ENCODE results near the gene ZNF628.

ZNF628 gene

DNA sequence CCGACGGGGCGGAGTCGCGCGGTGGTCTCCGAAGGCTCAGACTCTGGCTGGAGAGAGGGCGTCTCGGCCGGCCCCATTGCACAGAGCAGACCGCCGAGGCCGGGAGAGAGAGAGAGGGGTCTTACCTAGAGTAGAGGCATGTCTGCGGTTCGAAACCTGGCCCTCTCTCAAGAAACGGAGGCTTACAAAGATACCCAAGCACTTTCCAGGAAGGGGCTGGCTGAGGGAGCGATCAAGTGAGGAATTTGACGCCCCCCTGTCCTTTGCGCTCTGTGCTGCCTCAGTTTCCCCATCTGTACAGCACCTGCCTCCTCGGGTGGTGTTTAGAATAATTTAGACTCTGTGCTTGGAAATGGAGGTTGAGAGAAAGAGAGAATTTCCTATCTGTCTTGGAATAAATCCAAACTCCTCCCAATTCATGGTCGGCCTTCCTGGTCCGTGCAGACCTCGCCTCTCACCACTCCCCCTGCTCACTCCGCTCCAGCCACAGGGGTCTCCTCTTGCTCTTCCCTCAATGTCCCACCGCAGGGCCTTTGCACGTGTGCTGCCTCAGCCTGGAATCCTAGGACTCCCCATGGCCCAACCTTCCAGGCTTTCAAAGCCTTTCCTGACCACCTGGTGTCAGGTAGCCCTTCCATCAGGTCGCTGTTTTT, 14.3 kb upstream of the ZNF628 start:
- peak; percentile 45 for DNase-seq
- in situ Hi-C loops (cut with HindIII; ENCODE audit: low pct_ligation_motif_present, low pct_unique_long_range_greater_than_20kb, low sequenced_read_pairs), result no loop called here

DNA sequence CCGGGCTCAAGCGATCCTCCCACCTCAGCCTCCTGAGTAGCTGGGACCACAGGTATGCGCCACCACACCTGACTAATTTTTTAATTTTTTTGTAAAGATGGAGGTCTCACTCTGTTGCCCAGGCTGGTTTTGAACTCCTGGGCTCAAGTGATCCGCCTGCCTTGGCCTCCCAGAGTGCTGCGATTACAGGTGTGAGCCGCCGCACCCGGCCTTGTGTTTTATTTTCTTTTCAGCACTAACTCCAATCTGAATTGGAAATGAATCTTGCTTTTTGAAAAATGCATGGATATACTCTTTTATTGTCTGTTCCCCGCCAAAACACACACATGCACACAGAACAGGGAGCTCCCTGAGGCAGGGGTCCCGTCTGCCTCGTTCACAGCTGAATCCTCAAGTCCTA, 13.7 kb upstream of the ZNF628 start:
- DNase-seq, result no peak
- in situ Hi-C loops (cut with HindIII; ENCODE audit: low pct_ligation_motif_present, low pct_unique_long_range_greater_than_20kb, low sequenced_read_pairs), result no loop called here

DNA sequence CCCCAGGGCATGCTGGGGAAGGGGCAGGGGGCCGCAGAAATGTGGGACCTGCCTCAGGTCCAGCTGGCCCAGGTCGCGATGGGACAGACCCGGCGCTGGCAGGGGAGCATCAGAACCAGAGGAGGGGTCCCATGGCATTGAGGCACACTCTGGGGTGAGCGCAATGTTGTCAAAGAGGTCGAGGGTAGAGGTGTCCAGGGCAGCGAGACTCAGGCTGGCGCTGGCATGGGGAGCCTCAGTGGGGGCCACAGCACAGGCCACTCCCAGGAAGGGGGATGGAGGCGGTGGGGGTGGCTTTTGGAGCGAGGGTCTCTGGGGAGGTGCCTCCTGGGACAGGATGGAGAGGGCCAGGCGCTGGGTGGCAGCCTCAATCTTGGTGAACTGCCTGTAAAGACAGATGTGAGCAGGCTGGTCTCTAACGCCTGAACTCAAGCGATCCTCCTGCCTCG, 12.8 kb upstream of the ZNF628 start:
- no peak for DNase-seq
- in situ Hi-C loops (cut with HindIII; ENCODE audit: low pct_ligation_motif_present, low pct_unique_long_range_greater_than_20kb, low sequenced_read_pairs), result no loop called here

DNA sequence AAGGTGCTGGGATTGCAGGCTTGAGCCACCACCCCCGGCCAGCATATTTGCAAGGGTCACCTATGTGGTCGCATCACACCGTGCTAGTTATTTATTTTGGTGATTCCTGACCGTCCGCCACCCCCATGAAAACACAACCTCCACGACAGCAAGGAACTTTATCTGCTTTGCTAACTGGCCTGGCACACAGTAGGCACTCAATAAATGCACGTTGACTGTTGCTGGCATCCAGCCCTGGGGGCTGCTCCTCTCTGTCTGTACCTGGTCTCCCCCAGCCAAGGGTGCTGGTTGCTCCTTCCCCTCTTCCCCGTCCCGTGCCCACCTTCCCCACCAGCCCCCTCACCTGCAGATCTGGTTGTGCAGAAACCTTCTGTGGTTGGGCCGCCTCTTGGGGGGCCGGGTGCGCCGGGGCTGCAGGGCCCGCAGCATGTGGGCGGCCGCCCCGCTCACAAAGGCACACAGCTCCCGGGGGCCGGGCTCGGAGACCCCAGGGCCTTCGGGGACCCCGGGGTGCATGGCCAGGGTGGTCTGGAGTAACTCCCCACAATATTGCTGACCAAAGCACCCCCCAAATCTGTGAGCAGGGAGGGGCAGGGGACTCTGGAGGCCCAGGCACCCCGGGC, 12.3 kb upstream of the ZNF628 start:
- in situ Hi-C loops (cut with HindIII; ENCODE audit: low pct_ligation_motif_present, low pct_unique_long_range_greater_than_20kb, low sequenced_read_pairs), result no loop called here
- no peak for DNase-seq

DNA sequence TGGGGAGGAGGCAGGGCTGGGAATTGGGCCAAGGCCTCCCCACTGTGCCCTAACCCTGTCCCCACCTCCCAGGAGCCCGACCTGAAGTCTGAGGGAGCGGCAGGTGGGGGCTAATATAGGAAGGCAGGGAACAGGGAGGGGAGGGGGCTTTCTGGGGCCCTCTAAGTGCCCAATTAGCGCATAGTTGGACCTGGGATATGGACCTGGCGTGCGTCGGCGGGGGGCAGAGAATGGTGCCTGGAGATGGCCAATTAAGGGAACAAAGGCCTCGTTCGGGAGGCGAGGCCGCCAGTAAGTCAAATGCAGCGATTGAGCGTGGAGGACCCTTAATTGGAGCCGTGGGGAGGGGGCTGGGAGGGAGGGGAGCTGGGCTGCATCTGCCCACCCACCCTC, 11.8 kb upstream of the ZNF628 start, which contains the start of gene C19orf85:
Gene C19orf85 (minus strand): TSS at position 90 of the 393 bp plus-strand sequence. CDS start 197 bp downstream, outside the sequence.
- DNase-seq, result no peak
- in situ Hi-C loops (cut with HindIII; ENCODE audit: low pct_ligation_motif_present, low pct_unique_long_range_greater_than_20kb, low sequenced_read_pairs), result no loop called here

DNA sequence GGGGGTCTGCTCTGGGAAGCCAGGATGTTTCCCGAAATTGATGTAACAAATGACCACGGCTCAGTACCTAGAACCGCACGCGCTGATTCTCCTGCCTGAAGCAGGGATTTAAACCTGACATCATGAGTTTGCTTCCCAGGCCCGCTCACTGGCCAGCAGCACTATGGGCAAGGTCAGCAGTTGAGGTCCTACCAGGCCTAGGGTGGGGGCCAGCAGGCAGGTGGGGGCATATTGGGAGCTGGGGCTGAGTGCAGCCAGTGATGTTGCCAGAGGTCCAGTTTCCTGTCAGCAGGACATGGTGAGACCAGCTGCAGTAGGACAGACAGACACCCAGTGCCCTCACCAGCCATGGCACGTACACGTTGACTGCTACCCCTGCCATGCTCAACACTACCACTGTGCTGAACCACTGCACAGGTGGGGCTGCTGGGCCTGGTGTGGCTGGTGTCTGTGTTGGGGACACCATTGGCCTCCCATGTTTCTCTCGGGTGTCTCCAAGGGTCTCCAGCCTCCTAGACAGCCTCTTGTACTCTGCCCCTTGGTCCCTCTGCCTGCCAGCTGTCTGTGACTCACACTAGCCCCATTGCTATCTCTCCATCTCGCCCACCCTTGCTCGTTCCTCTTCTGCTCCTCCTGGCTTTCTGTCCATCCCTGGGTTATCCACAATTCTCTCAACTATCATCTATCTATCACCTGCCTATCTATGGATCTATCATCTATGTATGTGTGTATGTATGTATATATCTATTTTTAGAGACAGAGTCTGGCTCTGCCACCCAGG, 10.8 kb upstream of the ZNF628 start:
- in situ Hi-C loops (cut with HindIII; ENCODE audit: low pct_ligation_motif_present, low pct_unique_long_range_greater_than_20kb, low sequenced_read_pairs), result no loop called here
- no peak for DNase-seq

DNA sequence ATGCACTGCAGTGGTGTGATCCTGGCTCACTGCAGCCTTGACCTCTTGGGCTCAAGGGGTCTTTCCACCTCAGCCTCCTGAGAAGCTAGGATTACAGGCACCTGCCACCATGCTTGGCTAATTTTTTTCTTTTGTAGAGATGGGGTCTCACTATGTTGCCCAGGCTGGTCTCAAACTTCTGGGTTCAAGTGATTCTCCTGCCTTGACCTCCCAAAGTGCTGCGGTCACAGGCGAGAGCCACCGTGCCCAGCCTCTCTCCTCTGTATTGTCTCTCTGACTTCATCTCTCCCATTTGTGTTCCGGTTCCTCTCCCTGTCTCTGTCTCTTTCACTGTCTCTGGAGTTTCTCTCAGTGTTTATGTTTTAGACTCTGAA, 10.2 kb upstream of the ZNF628 start:
- DNase-seq, result no peak
- in situ Hi-C loops (cut with HindIII; ENCODE audit: low pct_ligation_motif_present, low pct_unique_long_range_greater_than_20kb, low sequenced_read_pairs), result no loop called here

DNA sequence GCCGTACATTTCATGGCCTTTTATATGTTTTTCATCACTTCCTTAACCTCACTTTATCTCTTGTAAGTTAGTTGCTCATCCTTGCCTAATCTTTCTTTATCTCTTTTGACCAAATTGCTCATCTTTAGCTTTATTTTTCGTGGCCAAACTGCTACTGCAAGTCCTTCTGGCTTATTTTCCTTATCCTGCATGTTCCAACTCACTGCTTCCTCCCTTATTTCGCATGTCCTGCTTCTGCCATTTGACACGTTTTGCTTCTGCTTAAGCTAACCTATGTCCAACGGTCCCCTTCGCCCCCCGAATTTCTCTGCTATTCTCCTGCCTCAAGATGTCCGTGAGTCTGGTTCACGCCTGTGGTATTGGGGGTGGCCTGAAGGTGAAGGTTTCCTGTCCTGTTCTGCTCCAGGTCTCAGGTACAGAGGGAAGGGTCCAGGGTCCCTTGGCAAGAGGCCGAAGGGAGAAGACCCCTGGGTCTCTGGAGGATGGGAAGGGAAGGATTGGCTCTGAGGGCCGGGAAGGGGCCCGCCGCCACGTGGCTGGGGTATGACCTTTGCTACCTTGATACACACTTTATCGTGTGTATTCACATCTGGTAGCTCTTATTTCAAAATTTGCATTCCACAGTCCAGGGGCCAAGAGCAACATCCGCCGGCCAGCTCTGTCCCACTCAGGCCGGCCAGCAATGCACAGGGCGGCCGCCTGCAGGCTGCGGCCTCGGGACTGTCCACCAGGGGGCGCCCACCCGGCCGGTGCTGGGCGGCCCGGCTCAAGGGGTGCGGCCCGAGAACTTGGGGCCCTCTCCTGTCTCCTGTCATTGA, 9.0 kb upstream of the ZNF628 start:
- in situ Hi-C loops (cut with HindIII; ENCODE audit: low pct_ligation_motif_present, low pct_unique_long_range_greater_than_20kb, low sequenced_read_pairs), result no loop called here
- peak; percentile 45 for DNase-seq

DNA sequence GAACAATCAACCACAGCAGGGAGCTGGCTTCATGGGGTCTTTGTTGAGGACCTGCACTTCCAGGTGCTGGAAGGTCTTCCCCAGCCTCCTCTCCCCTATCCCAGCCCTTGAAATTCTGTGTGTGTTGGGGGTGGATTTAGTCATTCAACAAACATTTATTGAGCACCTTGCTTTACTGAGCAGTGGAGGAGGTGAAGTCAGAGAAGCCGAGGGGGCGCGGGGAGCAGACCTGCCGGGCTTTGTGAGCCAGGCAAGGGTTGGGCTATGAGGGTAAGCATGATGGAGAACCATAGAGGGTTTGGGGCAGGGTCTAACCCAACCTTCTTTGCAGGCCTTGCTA, 8.4 kb upstream of the ZNF628 start:
- in situ Hi-C loops (cut with HindIII; ENCODE audit: low pct_ligation_motif_present, low pct_unique_long_range_greater_than_20kb, low sequenced_read_pairs), result no loop called here
- no peak for DNase-seq

DNA sequence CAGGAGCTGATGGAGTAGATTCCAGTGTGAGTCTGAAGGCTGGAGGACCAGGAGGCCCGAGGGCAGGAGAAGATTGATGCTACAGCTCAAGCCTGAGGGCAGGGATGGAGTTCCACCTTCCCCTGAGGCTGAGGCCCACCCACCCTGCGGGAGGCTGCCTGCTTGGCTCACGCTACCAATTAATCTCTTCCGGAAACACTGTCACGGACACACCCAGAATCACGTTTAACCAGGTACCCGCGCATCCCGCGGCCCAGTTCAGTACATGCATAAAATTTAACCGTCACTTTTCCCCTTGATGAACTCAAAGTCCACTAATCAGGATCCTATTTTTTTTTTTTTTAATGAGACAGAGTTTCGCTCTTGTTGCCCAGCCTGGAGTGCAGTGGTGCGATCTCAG, 5.2 kb upstream of the ZNF628 start:
- no peak for DNase-seq

DNA sequence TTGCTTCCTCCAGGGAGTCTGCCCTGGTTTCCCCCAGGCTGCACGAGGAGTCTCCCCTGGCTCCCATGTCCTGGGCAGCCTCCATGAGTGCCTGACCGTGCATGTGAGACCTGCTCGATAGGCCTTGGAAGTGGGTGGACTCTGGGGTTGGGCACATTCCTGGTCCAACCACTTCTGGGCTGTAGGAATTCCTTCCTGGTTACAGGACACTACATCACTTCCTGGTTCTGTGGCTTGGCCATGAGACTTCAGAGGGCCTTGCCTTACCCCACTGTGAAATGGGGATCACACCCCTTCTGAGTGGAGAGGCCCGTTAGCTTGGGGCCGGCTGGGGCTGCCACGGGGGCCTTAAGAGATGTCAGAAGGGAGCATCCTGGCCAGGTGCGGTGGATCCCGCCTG, 4.0 kb upstream of the ZNF628 start:
- in situ Hi-C loops (cut with HindIII; ENCODE audit: low pct_ligation_motif_present, low pct_unique_long_range_greater_than_20kb, low sequenced_read_pairs), result no loop called here
- peak; percentile 88 for DNase-seq

More for the DNA sequence above, 5.2 kb upstream of the ZNF628 start:
- in situ Hi-C loops (cut with HindIII; ENCODE audit: low pct_ligation_motif_present, low pct_unique_long_range_greater_than_20kb, low sequenced_read_pairs), result no loop called here

DNA sequence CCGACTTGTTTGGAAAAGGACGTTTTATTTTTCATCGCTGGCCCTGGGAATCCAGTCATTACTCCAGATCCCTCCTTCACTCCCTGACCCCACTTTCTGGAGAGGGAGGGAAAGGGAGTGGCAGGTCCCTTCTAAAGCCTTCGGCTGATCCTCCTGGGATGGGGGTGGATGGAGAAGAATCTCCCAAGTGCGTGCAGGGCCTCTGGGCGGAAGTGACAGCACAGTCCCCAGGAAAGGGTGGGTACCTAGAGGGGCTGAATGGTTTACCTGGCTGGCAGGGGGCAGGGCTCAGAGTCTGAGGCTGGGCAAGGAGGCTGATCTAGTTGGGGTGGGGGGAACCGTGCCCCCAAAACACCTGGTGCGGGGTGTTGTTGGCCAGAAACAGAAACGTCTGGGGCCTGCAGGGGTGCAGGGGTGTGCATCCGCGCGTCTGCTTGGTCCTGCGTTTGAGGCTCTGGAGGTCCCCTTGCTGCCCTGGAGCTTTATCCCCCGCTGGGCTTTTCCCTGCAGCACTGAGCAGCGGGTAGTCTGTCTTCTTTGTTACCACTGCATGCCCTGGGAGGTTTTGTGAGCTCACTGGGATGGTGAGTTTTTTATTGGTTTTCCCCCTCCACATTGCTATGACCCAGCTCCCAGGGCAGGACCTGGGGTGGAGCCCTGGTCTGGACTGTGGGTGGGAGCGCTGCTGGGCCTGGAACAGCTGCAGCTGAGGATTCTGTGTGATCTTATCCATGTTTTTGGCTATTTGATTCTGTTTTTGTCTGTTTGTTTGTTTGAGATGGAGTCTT, 3.0 kb upstream of the ZNF628 start:
- peak; percentile 56 for DNase-seq
- in situ Hi-C loops (cut with HindIII; ENCODE audit: low pct_ligation_motif_present, low pct_unique_long_range_greater_than_20kb, low sequenced_read_pairs), result no loop called here

DNA sequence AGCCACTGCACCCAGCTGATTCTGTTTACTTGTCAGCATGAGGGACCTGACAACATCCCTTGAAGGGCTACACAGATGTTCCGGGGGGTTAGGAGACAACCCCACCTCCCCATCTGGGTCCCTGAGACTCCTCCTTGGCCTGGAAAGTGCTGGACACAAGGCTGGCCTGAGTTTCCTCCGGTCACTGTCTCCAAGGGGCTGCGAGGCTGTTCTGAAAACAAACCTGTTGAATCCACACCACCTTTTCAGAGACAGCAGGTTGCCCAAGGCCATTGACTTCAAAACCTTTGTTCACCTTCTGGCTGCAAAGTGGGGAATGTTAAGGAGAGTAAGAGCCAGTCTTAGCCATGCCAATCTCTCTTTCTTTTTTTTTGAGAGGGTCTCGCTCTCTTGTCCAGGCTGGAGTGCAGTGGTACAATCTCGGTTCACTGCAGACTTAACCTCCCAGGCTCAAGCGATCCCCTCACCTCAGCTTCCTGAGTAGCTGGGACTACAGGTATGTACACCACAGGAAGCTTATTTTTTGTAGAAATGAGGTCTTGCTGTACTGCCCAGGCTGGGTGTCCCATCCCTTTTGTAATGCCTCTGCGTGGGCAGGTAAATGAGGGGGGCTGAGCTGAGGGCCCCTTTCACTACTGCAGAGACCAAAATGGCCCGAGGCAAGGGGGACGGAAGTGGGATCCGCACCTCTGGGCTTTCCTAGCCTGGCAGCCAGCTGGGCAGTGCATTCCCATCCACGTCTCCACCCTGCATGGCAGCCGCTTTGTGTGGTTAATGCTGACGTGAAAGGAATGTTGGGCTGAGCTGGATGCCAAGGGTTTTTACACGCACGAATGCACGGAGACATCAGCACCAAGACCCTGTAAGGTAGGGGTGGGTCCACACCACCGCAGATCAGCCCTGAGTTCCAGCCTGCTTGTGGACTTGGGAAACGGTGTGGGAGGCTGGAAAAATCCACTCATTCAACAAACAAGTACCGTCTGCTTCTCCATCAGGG, 1.9 kb upstream of the ZNF628 start:
- in situ Hi-C loops (cut with HindIII; ENCODE audit: low pct_ligation_motif_present, low pct_unique_long_range_greater_than_20kb, low sequenced_read_pairs), result no loop called here
- DNase-seq, result peak; percentile 91

DNA sequence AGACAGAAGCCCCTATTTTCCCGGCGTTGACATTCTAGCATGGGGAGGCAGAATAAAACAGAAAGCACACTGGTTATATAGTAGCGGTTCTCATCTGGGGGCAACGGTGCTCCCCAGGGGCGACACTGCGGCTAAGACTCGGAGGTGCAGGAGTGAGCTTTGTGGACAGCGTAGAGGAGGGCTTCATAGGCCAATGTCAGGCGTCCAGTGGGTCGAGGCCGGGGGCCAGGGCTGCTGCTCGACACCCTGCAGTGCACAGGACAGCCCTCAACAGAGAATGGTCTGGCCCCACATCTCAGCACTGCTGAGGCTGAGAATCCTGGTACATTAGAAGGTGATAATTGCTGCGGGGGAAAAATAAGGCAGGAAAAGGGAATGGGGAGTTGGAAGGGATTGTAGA, 1.5 kb downstream of the ZNF628 start:
- in situ Hi-C loops (cut with HindIII; ENCODE audit: low pct_ligation_motif_present, low pct_unique_long_range_greater_than_20kb, low sequenced_read_pairs), result no loop called here
- no peak for DNase-seq

DNA sequence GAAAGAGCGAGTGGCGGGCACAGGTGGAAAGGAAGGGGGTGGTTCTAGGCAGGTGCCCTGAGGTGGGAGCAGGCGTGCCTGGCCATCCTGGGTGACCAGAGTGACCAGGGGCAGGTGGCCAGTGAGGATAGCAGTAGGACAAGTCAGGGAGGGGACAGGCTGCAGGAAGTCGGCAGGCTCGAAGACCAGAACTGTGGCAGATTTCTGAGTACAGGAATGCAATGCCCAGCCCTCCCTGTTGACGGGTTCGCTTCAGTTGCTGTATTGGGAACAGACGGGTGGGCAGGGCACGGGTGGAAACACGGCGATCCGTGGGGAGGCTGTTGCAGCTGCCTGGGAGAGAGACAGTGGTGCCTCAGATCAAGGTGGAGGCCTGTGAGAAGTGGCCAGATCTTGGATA, 1.9 kb downstream of the ZNF628 start:
- no peak for DNase-seq
- in situ Hi-C loops (cut with HindIII; ENCODE audit: low pct_ligation_motif_present, low pct_unique_long_range_greater_than_20kb, low sequenced_read_pairs), result no loop called here

DNA sequence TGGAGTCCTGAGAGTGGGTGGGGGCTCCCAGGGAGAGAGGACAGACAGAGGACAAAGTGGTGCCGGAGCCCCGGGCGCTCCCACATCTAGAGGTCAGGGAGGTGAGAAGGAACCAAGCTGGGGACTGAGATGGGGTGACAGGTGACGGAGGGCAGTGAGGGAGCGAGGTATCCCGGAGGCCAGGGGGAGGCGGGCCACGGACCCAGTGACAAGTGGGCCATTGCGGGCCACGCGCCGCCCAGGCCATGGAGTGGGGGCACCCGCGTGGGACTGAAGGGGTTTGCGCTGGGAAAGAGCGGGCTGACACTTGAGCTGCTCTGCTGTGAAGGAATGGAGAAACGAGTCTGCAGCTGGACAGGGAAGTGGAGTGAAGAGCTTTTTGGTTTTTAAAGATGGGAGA, 2.6 kb downstream of the ZNF628 start:
- no peak for DNase-seq

More for the DNA sequence above, 2.6 kb downstream of the ZNF628 start:
- in situ Hi-C loops (cut with HindIII; ENCODE audit: low pct_ligation_motif_present, low pct_unique_long_range_greater_than_20kb, low sequenced_read_pairs), result no loop called here

Measured in ACHN (cell line).